T-helper 9 cell (primary cell): Measurements from ENCODE around the gene LLGL2.
A peak's percentile ranks its signal among the peaks of the same experiment; 100 is the strongest.

Experiments used
- DNase-seq: peaks from one replicate; pipeline ENCODE4 v3.0.0-alpha.2; 2020

LLGL2 gene

GRCh38 chr17:75525806-75526554 is 483 bp downstream of the LLGL2 start:
- DNase-seq = no peak

DNA sequence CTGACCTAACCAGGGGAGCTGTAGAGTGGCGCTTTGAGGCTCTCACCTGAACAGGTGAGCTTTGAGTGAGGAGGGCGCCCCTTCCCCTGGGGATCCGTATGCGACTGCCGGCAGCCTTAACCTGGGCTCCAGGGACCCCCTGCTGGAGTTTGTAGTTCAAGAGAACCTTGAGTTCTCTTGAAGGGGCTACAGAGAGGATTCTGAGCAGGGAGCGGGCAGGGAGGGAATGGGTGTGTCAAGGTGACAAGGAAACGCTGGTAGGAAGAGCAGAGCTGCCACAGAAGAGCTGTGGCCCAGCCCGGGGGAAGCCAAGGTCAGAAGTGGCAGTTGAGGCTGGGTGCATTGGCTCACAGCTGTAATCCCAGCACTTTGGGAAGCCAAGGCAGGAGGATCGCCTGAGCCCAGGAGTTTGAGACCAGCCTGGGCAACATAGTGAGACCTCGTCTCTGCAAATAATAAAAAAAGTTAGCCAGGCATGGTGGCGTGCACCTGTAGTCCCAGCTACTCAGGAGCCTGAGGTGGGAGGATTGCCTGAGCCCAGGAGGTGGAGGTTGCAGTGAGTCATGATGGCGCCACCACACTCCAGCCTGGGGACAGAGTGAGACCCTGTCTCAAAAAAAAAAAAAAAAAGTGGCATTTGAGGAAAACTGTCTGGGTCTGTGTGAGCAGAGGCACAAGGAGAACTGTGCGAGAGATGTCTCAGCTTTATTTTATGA is 1.2 kb downstream of the LLGL2 start:
- no peak for DNase-seq

DNA sequence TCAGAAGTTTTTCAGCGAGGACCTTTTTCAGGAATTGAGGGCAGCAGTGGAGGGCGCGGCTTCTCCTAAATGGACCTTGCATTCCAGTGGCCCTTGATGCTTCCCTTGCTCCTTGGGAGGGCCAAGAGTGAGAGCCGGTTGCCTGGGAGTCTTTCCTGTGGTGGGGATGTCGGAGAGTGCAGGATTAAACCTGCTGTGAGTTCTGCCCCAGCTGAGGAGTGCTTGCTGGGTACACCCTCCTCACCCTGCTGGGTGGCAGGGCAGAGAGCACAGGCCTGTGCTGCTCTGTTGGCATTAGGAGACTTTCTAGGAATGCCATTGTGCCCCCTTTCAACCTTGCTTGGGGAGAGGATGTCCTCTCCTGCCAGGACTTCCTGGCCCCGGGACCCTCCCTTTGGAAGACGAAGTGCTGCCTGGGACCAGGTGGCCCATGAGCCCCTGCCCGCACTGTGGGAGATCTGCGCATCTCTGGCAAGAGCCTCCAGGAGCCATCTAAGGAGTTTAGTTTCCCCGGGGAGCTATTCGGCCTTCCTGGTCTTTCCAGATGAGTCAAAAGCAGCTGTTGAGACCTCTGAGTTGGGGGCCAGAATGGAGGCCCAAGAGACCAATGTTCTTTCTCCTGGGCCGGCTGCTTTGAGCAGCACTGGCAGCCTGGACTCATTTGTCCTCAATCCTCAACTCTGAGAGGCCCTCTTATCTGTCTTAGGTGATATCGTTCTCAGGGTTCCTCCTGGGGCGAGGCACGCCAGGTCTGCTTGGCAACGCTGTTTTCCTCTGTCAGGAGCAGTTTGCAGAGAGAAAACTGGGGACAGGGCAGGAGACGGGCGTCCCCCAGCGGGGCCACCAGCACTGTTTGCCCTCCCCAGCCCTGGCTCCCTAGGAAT is 5.6 kb downstream of the LLGL2 start:
- no peak for DNase-seq

- no peak for DNase-seq
Measured at GRCh38 chr17:75531721-75532072, 6.2 kb downstream of the LLGL2 start.

DNA sequence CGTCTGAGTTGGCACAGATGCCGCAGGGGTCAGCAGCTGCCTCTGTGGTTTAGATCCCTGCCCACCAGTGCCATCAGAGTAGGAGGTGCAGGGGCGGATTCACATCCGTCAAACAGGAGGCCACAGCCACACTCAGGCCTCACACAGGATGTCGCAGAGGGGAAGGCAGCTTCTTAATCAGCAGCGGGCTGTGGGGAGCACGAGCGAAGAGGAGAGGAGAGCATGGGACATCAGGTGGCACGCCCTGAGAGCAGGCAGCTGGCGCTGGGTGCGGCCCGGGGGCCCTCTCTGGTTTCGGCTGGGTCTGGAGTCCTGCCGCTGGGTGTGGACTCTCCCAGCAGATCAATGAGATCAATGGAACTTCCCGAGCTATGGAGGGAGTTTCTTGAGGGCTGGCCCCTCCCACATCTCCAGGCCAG is 9.6 kb downstream of the LLGL2 start:
- peak; percentile 31 for DNase-seq

GRCh38 chr17:75535871-75536270 is 10.4 kb downstream of the LLGL2 start:
- no peak for DNase-seq

- DNase-seq = no peak
Measured at GRCh38 chr17:75536366-75536765, 10.9 kb downstream of the LLGL2 start.

GRCh38 chr17:75539967-75540729 is 14.7 kb downstream of the LLGL2 start:
- no peak for DNase-seq

DNA sequence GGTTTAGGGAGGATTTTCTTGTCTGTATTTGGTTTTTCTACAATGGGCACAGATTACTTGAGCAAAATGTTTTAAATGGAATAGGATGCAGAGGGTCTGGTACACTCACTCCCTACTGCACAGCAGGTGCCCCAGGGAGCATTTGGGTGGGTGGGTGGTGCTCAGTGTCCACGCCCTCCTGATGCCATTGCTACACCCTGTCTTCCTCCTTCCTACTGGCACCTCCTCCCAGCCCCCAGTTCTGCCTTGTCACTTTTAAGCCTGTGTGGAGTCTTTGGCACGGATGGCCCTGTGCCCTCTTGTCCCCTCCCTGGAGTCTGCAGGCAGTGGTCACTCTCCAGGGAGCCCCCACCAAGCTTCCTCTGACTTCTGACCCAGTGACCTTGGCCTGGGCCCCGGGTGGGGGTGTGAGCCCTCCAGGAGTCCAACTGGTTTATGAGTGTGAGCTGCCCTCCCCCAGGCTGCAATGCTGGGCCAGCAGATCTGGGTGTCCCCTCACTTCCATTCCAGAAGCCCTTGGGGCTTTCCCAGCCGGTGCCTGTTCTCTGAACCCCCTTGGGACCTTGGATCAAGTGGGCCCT is 15.5 kb downstream of the LLGL2 start:
- DNase-seq = no peak

- DNase-seq = no peak
Measured at GRCh38 chr17:75542229-75542628, 16.7 kb downstream of the LLGL2 start.

GRCh38 chr17:75542728-75543336 is 17.3 kb downstream of the LLGL2 start:
- DNase-seq = no peak

DNA sequence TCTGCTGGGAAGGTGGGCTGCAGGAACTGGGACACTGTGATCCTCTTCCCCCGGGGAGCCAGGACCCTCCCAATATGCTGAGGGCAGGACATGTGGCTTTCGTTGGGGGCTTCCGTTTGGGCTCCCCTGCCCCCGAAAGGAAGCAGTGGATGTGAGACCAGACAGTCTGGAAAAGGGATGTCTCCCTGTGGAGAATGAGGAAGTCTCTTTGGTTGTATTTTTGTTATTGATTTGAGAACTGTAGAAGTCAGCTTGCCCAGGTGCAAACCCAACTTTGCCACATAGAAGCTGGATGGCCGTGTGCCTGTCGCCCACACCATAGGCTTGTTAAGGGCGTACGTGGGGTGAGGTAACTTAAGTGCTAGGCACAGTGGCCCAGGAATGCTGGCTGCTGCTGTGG is 18.8 kb downstream of the LLGL2 start:
- no peak for DNase-seq

GRCh38 chr17:75546181-75546580 is 20.7 kb downstream of the LLGL2 start:
- DNase-seq = no peak

DNA sequence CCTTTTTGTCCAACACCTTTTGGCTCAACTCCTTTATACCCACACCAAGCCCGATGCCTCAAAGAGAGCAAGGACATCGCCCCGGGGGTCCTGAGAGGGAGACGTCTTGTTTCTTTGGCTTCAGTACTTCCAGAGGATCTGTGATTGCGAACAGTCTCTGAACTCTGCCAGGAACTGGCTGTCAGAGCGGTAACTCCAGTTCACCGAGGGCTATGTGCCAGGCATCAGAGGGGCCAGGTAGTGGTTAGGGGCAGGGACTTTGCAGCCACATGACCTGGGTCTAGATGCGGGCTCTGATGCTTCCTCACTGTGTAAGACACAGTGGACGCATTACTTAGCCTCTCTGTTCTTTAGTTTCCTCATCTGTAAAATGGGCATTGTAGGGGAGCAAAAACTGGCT is 21.6 kb downstream of the LLGL2 start:
- DNase-seq = no peak

GRCh38 chr17:75548813-75549212 is 23.3 kb downstream of the LLGL2 start:
- no peak for DNase-seq

GRCh38 chr17:75549246-75550138 is 24.0 kb downstream of the LLGL2 start:
- no peak for DNase-seq

DNA sequence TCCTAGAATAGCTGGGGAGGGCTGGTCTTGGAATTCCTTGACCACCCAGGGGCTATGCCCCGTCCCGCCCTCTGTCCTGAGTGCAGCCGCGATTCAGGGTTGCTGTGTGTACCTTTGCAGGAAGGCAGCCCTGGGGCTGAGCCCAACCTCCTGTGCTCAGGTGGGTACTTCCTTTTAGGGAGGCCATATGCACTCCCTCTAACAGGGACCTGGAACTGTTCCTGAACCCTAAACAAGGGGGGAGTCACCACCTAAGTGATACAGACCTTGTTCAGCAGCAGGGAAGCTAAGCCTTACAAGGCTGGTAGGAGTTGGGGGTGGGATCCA is 24.6 kb downstream of the LLGL2 start:
- no peak for DNase-seq

GRCh38 chr17:75551266-75551665 is 25.8 kb downstream of the LLGL2 start:
- DNase-seq = no peak

- no peak for DNase-seq
Measured at GRCh38 chr17:75552425-75553294, 27.2 kb downstream of the LLGL2 start.
